Measurements from ENCODE around the gene BTRC. TPM values are rescaled to one million over a fixed set of nuclear protein-coding genes. Genes with fewer than 3 reads are reported as not detected.

BTRC gene
- total and polyA plus RNA-seq, 10 of the 15 experiments (the other 5 are each of a cell fraction or from before 2014, with no cell fraction given): 2.2 to 18.6 (median 8.6) TPM

DNA sequence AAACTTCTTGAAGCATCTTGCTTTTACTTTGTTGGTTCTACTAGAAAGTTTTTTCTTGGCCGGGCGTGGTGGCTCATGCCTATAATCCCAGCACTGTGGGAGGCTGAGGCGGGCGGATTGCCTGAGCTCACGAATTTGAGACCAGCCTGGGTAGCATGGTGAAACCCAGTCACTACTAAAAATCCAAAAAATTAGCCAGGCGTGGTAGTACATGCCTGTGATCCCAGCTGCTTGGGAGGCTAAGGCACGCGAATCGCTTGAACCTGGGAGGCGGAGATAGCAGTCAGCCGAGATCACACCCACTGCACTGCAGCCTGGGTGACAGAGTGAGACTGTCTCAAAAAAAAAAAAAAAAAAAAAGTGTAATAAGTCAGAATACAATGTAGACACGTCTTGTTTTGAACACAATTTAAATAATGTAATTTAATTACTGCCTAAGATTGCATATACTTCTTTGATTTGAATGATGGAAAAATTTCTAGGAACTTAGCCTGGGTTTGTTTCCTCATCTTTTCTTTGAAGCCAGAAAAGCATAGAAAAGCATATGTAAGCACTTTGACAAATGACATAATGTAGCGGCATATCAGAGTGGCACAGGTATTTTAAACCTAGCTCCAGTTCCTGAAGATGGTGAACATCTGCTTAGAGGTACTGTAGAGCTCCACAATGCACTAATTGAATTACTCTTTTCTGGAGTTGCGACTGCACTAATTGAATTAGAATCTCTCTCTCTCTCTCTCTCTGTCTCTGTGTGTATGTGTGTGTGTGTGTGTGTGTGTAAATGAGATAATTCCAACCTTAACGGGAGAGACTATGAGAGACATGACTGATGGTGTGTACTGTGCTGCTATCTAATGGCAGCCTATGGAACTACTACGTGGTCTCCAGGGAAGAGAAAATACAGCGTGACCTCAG, 87.8 kb downstream of the BTRC start (continued):
- TF ChIP-seq IRF4 (IDR thresholded peaks at IDR 0.05; ENCODE audit: low read depth, low read length) (no peak), SUPT20H (IDR thresholded peaks at IDR 0.05; ENCODE audit: borderline replicate concordance, control insufficient read depth, low read depth, low read length) (no peak), SMAD5 (IDR thresholded peaks at IDR 0.05; ENCODE audit: low read depth) (no peak), RELB (IDR thresholded peaks at IDR 0.05; ENCODE audit: low read depth) (no peak), CREM (IDR thresholded peaks at IDR 0.05; ENCODE audit: low read depth) (peak; percentile 22; the same call in 1 of the 2 replicates), ETV6 (conservative IDR thresholded peaks at IDR 0.05 in 1 of 2, IDR thresholded peaks at IDR 0.05 in 1 of 2; ENCODE audit: borderline replicate concordance in 1 of 2, low read depth in 1 of 2) (no peak), PAX8 (IDR thresholded peaks at IDR 0.05) (no peak), RAD51 (IDR thresholded peaks at IDR 0.05) (no peak), EP300 (IDR thresholded peaks at IDR 0.05; ENCODE audit: borderline replicate concordance in 1 of 2, control insufficient read depth in 1 of 2, low read depth in 2 of 2, low read length in 2 of 2) (no peak), ATF7 (IDR thresholded peaks at IDR 0.05; ENCODE audit: low read depth) (no peak), IRF3 (IDR thresholded peaks at IDR 0.05) (no peak), HDAC6 (IDR thresholded peaks at IDR 0.05; ENCODE audit: unreplicated experiment) (no peak), ASH2L (IDR thresholded peaks at IDR 0.05; ENCODE audit: borderline replicate concordance, low read depth) (no peak), SMC3 (IDR thresholded peaks at IDR 0.05; ENCODE audit: borderline replicate concordance, low read length) (peak; percentile 59), FOS (IDR thresholded peaks at IDR 0.05; ENCODE audit: borderline replicate concordance, extremely low read depth, insufficient read length) (no peak)
- TF ChIP-seq, protein P1, sequence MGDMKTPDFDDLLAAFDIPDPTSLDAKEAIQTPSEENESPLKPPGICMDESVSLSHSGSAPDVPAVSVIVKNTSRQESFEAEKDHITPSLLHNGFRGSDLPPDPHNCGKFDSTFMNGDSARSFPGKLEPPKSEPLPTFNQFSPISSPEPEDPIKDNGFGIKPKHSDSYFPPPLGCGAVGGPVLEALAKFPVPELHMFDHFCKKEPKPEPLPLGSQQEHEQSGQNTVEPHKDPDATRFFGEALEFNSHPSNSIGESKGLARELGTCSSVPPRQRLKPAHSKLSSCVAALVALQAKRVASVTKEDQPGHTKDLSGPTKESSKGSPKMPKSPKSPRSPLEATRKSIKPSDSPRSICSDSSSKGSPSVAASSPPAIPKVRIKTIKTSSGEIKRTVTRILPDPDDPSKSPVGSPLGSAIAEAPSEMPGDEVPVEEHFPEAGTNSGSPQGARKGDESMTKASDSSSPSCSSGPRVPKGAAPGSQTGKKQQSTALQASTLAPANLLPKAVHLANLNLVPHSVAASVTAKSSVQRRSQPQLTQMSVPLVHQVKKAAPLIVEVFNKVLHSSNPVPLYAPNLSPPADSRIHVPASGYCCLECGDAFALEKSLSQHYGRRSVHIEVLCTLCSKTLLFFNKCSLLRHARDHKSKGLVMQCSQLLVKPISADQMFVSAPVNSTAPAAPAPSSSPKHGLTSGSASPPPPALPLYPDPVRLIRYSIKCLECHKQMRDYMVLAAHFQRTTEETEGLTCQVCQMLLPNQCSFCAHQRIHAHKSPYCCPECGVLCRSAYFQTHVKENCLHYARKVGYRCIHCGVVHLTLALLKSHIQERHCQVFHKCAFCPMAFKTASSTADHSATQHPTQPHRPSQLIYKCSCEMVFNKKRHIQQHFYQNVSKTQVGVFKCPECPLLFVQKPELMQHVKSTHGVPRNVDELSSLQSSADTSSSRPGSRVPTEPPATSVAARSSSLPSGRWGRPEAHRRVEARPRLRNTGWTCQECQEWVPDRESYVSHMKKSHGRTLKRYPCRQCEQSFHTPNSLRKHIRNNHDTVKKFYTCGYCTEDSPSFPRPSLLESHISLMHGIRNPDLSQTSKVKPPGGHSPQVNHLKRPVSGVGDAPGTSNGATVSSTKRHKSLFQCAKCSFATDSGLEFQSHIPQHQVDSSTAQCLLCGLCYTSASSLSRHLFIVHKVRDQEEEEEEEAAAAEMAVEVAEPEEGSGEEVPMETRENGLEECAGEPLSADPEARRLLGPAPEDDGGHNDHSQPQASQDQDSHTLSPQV (IDR thresholded peaks at IDR 0.05): no peak
- TF ChIP-seq, protein P2, sequence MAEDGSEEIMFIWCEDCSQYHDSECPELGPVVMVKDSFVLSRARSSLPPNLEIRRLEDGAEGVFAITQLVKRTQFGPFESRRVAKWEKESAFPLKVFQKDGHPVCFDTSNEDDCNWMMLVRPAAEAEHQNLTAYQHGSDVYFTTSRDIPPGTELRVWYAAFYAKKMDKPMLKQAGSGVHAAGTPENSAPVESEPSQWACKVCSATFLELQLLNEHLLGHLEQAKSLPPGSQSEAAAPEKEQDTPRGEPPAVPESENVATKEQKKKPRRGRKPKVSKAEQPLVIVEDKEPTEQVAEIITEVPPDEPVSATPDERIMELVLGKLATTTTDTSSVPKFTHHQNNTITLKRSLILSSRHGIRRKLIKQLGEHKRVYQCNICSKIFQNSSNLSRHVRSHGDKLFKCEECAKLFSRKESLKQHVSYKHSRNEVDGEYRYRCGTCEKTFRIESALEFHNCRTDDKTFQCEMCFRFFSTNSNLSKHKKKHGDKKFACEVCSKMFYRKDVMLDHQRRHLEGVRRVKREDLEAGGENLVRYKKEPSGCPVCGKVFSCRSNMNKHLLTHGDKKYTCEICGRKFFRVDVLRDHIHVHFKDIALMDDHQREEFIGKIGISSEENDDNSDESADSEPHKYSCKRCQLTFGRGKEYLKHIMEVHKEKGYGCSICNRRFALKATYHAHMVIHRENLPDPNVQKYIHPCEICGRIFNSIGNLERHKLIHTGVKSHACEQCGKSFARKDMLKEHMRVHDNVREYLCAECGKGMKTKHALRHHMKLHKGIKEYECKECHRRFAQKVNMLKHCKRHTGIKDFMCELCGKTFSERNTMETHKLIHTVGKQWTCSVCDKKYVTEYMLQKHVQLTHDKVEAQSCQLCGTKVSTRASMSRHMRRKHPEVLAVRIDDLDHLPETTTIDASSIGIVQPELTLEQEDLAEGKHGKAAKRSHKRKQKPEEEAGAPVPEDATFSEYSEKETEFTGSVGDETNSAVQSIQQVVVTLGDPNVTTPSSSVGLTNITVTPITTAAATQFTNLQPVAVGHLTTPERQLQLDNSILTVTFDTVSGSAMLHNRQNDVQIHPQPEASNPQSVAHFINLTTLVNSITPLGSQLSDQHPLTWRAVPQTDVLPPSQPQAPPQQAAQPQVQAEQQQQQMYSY (CRISPR knock-in tag; IDR thresholded peaks at IDR 0.05): no peak

Measured in GM12878 (cell line).